Spinal cord (tissue), 10 donors: Measurements from ENCODE around the gene ITFG2. TPM values are rescaled to one million over a fixed set of nuclear protein-coding genes. Genes with fewer than 3 reads are reported as not detected.

Experiments used
- DNase-seq, 6 donors: peaks; one replicate each; pipeline versions ENCODE4 v3.0.0 to v3.0.0-alpha.2; 2013 to 2015; ENCODE audit warnings: low spot score in 6 of 6, low read depth in 4 of 6
- H3K27ac ChIP-seq: one replicate; pipeline ENCODE4 v1.5.1; 2013; ENCODE audit warnings: low read depth, low read length, control low read depth
- H3K27me3 ChIP-seq: one replicate; pipeline ENCODE4 v1.6.1; 2013; ENCODE audit warnings: low read length; ENCODE audit not compliant: control insufficient read depth, insufficient read depth
- H3K36me3 ChIP-seq: one replicate; pipeline ENCODE4 v1.6.1; 2013; ENCODE audit warnings: low read length; ENCODE audit not compliant: control insufficient read depth, insufficient read depth
- H3K4me1 ChIP-seq: one replicate; pipeline ENCODE4 v1.6.1; 2013; ENCODE audit warnings: low read length; ENCODE audit not compliant: control insufficient read depth, insufficient read depth
- H3K4me3 ChIP-seq: one replicate; pipeline ENCODE4 v1.5.1; 2013; ENCODE audit warnings: low read depth, low read length, control low read depth
- H3K9me3 ChIP-seq: one replicate; pipeline ENCODE4 v1.6.1; 2013; ENCODE audit warnings: low read length; ENCODE audit not compliant: control insufficient read depth, insufficient read depth
- WGBS: methylation state at CpG from one replicate; pipeline ENCODE4 v1.1.5; 2013; ENCODE audit warnings: missing lambda C conversion rate; ENCODE audit not compliant: insufficient coverage; 5-methylcytosine and 5-hydroxymethylcytosine counted together
- polyA plus RNA-seq, 2 donors: library from polyadenylated mRNA; unstranded; fragments of 120-200 nt; gene quantifications; one replicate each; pipeline ENCODE4 v1.2.1, GENCODE V29; 2013; ENCODE audit not compliant: insufficient read length in 2 of 2
- total RNA-seq, 2 donors: library from RNA; depleted of rRNA in 1 of 2; stranded (reverse); fragments of 120-200 nt in 1 of 2; fragments of >200 nt in 1 of 2; gene quantifications; one replicate each; pipeline versions ENCODE4 v1.2.3 to v1.2.4, GENCODE V29; 2013 to 2014
- donor health status: healthy.

ITFG2 gene
- total and polyA plus RNA-seq, 4 donors: 12.7 to 46.1 (median 35.7) TPM

DNA sequence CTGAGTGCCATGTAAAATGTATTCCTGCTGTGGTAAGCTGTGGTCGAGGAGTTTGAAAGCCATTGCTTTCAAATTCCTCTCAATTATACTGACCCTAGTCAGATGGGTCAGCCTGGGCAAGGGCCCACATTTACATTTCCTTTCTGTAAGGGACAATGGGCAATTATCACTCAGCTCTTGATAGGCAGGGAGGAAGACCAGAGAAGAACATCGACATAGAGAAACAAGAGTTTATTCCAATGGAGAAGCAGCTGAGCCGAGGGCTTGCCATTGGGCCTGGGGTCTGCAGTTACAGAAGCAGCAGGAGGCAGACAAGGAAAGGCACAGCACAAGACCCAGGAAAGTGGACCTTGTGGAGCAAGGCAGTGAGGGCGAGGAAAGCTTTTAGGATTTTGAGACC is 12.7 kb downstream of the ITFG2 start:
- Histone ChIP-seq H3K9me3 (no peaks in the 10 kb centered on the region), H3K36me3 (peaks cover 87% of the 10 kb centered on the region), H3K27ac (no peak overlapping the region), H3K4me1 (no peaks in the 10 kb centered on the region), H3K4me3 (no peak overlapping the region), H3K27me3 (no peaks in the 10 kb centered on the region)
- no peak for DNase-seq
- 32% methylated on average over 3 of the region's 4 CpGs for WGBS

DNA sequence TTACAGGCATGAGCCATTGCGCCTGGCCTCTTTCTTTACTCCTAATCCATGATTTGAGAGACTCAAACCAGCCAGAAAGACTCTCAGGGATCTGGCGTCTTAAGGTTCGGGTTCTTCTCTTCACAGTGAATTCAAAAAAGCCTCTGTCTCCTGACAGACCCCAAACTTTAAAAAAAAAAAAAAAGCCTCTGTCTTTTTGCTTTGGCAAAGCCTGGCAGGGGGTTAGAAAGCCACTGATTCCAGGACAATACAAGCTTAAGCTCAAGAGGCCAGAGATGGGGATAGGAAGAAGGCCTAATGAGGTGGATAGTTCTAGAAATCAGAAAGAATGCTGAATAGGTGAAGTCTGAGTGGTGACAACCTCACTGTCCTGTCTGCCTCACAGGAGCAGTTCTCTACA is 13.6 kb downstream of the ITFG2 start:
- no peaks in the 10 kb centered on the region for H3K9me3 ChIP-seq
- DNase-seq: no peak
- H3K4me3 ChIP-seq: no peak overlapping the region
- H3K36me3 ChIP-seq: peaks cover 84% of the 10 kb centered on the region
- H3K27ac ChIP-seq: no peak overlapping the region
- no peaks in the 10 kb centered on the region for H3K27me3 ChIP-seq
- WGBS: 86% methylated on average over 3 of the region's 3 CpGs
- no peaks in the 10 kb centered on the region for H3K4me1 ChIP-seq

DNA sequence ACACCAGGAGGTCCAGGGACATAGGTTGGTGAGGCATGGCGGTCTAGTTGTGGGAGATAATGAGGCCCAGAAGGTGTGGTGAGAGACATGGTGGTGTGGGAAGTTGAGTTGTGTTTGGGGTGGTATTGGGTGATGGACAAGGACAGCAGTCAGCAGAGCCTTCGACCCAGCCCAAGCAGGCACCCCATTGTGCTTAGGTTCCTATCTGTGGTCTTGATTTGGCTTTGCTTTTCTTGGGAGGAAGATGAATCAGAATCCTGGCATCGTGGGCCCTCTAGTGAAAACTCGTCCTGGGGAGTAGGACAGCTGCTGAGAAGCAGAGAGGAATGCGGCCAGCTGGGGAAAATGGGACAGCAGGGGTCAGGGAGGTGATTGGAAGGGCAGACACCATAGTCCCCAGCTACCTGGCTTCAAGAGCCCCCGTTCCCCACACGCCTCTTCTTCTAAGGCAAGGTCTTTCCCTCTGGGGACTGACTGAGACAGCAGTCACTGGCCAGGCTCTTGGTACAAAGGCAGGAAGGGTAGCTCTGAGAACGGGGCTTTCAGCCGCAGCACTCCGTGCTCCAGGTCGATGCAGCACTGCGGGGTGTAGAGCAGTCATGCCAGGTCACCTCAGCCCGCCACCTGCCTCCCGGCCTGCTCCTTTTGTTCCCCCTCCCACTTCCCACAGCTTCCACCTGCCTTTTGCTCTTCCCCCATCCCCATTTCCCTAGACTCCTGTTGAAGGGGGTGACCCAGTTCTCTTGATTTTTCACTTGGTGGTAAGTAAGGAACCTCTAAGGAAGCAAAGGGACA is 14.4 kb downstream of the ITFG2 start:
- H3K4me3 ChIP-seq: no peak overlapping the region
- 88% methylated on average over 9 of the region's 14 CpGs for WGBS
- H3K27me3 ChIP-seq: no peaks in the 10 kb centered on the region
- no peaks in the 10 kb centered on the region for H3K4me1 ChIP-seq
- peaks cover 78% of the 10 kb centered on the region for H3K36me3 ChIP-seq
- no peaks in the 10 kb centered on the region for H3K9me3 ChIP-seq
- no peak for DNase-seq
- H3K27ac ChIP-seq: no peak overlapping the region

DNA sequence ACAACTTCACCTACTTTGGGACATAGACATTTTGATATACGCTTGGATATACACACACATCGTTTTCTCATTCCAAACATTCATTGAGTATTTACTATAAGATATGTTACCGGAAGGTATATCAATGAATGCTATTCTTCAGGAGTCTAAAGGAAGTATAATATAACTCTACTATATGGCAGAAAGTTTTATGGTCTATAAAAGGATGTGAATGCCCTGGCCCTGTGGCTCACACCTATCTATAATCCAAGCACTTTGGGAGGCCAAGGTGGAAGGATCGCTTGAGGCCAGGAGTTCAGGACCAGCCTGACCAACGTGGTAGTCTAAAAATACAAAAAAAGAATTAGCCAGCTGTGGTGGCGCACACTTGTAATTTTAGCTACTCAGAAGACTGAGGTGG is 16.8 kb downstream of the ITFG2 start:
- peaks cover 55% of the 10 kb centered on the region for H3K36me3 ChIP-seq
- peaks cover 15% of the 10 kb centered on the region for H3K4me1 ChIP-seq
- no peaks in the 10 kb centered on the region for H3K27me3 ChIP-seq
- H3K9me3 ChIP-seq: no peaks in the 10 kb centered on the region
- no peak overlapping the region for H3K27ac ChIP-seq
- DNase-seq: no peak
- WGBS: 96% methylated on average over 3 of the region's 6 CpGs
- H3K4me3 ChIP-seq: no peak overlapping the region

DNA sequence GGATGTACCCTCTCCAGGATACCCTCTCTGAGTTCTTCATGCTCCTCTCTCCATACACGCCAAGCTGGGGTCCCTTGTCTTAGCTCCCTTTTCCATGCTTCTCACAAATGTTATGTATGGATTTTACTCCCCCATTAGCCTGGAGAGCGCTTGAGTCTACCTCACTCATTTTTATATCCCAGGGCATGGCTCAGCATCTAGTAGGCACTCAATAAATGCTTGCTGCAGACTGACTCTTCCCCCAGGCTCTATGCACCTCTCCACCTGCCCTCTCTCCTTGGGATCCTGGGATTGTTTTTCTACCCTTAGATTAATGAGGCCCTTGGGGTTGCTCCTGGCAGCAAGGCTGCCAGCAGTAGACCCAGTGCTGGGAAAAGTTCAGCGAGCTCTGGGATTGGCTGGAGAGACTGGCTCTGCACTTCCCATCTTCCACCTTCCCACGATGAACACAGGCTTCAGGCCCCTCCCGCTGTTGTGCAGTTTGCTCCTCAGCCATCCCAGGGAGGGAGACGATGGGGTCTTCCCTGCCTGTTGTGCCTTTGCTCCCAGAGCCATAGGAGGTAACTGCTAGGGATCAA is 20.2 kb downstream of the ITFG2 start:
- Histone ChIP-seq H3K4me1 (peaks cover 27% of the 10 kb centered on the region), H3K27me3 (no peaks in the 10 kb centered on the region), H3K36me3 (peaks cover 25% of the 10 kb centered on the region), H3K4me3 (no peak overlapping the region), H3K27ac (no peak overlapping the region), H3K9me3 (no peaks in the 10 kb centered on the region)
- 81% methylated on average over 5 of the region's 6 CpGs for WGBS
- no peak for DNase-seq

DNA sequence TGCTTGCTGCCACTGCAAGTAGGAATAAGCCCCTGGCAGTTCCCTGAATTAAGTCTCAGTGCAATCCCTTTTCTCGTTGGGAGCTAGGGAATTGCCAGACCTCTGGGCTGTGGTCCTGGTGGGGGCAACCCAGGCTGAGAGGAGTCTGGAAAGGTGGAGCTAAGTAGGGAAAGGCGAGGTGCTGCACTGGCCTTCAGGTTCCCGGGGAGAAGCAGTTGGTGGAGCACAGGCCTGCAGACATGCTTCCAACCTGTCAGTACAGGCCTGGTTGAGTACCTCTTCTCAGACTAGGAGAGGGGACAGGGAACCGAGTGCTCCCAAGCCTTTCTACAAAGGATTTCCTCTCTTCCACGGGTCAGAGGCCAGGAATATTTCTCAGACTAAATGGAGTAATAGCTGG is 20.9 kb downstream of the ITFG2 start:
- Histone ChIP-seq H3K36me3 (peaks cover 19% of the 10 kb centered on the region), H3K9me3 (no peaks in the 10 kb centered on the region), H3K4me3 (no peak overlapping the region), H3K4me1 (peaks cover 27% of the 10 kb centered on the region), H3K27ac (no peak overlapping the region), H3K27me3 (no peaks in the 10 kb centered on the region)
- no peak for DNase-seq
- WGBS: 60% methylated on average over 3 of the region's 5 CpGs

DNA sequence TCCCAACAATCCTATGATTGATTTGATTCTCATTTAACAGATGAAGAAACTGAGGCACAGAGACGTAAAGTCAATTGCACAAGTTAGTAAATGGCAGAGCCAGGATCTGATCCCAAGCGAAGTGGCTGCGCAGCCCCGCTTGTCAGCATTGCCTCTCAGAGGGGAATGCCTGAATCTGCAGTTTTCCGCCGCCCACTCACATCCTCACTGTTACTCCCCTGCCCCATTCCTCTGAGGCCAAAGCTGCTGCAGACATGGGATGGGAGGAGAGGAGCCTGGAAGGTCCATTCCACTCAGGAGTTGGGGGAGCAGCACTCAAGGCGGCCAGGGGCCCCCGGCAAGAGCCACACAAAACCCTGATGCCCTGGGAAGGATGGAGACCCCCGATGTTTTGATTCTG is 21.3 kb downstream of the ITFG2 start:
- peak overlapping the region; percentile 80 for H3K27ac ChIP-seq
- no peaks in the 10 kb centered on the region for H3K9me3 ChIP-seq
- no peaks in the 10 kb centered on the region for H3K27me3 ChIP-seq
- whole genome bisulfite sequencing: 74% methylated on average over 3 of the region's 9 CpGs
- DNase-seq: no peak
- peaks cover 27% of the 10 kb centered on the region for H3K4me1 ChIP-seq
- H3K4me3 ChIP-seq: no peak overlapping the region
- H3K36me3 ChIP-seq: peaks cover 16% of the 10 kb centered on the region

DNA sequence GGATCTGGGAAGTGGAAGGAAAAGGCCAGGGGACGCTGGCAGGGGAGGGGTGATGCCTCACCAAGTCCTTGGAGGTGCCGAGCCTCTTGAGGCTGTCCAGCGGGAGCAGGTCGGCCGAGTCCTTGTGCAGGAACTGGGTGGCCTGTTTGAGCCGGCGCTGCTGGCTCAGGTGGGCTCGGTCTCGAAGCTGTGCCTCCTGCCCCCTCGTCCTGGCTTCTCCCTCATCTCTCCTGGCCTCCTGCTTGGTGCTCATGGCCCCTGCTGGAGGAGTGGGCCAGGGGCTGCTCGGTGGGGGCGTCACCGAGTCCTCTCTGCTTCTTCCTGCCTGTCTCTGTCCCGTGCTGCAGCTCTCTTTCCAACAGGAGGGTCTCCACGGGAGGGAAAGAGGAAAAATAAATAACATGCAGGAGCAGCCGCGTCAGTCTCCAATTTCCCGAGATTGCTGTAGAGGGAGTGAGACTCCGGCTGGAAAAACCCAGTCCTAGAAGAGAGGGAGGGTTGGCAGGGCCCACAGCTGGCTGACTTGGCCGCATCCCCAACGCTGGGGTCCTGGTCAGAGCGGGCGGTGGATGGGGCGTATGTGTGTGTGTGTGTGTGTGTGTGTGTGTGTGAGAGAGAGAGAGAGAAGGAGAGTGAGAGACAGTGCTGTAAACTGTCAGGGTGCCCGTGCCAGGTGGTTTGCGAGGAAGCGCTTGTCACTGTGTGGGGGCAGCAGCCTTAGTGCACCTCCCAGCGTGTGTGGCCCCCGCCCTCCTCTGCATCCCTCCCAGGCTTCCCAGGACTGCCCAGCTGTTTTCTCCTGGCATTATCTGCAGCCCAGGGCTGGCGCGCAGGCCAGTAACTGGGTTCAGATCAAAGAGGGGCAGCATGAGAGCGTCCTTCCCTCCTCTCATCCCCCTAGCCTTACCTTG is 22.4 kb downstream of the ITFG2 start, which contains the start of gene NRIP2:
NRIP2 (minus strand) TSS at position 455 of the 911 bp plus-strand sequence; CDS start at position 403, 52 bp downstream.
- Histone ChIP-seq H3K4me1 (peaks cover 27% of the 10 kb centered on the region), H3K36me3 (peaks cover 9% of the 10 kb centered on the region), H3K9me3 (no peaks in the 10 kb centered on the region), H3K27me3 (no peaks in the 10 kb centered on the region), H3K4me3 (peak within 1 kb of the TSS; percentile 17), H3K27ac (peak within 1 kb of the TSS; percentile 80)
- peak in 5 of 6 donors; percentile 46 to 91 (median 64) for DNase-seq
- 14% methylated on average over 30 of the region's 32 CpGs for WGBS

DNA sequence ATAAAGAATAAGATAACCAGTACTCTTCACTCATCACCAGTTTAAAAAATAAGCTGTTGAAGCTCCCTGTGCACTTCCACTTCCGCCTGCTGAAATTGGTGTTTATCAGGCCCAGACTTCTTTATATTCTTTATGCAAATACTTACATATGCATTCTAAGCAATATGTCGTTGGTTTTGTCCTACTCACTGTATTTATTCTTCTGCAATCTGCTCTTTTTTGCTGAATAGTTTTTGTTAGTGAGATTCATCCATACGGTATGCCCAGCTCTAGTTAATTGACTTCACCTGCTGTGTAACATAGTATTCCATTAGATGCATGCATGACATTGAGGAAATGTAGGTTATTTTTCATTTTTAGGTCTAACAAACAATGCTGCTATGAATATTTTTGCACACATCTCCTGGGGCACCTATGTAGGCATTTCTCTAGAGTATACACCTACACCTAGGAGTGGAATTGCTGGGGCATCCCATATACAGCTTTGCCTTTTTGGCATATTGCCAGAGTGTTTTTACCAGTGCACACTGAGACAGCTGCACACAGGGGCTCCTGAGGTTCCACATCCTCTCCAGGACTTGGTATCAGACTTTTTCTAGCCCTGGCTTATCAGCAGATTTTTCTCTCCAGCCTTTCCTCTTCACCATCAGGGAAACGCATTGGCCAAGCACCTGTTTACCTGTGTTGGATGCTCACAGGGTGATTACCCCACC is 23.4 kb downstream of the ITFG2 start:
- H3K4me1 ChIP-seq: peaks cover 28% of the 10 kb centered on the region
- no peak overlapping the region for H3K4me3 ChIP-seq
- H3K9me3 ChIP-seq: no peaks in the 10 kb centered on the region
- DNase-seq: peak in 2 of 6 donors; percentile 49 to 56
- no peaks in the 10 kb centered on the region for H3K27me3 ChIP-seq
- WGBS: 70% methylated on average over 2 of the region's 4 CpGs
- peaks cover 3% of the 10 kb centered on the region for H3K36me3 ChIP-seq
- H3K27ac ChIP-seq: no peak overlapping the region
